Measurements from ENCODE around the gene AMN1.

The AMN1 gene

GRCh38 chr12:31650918-31651317 lies 77.9 kb downstream of the AMN1 start:
- TF ChIP-seq, protein P1, sequence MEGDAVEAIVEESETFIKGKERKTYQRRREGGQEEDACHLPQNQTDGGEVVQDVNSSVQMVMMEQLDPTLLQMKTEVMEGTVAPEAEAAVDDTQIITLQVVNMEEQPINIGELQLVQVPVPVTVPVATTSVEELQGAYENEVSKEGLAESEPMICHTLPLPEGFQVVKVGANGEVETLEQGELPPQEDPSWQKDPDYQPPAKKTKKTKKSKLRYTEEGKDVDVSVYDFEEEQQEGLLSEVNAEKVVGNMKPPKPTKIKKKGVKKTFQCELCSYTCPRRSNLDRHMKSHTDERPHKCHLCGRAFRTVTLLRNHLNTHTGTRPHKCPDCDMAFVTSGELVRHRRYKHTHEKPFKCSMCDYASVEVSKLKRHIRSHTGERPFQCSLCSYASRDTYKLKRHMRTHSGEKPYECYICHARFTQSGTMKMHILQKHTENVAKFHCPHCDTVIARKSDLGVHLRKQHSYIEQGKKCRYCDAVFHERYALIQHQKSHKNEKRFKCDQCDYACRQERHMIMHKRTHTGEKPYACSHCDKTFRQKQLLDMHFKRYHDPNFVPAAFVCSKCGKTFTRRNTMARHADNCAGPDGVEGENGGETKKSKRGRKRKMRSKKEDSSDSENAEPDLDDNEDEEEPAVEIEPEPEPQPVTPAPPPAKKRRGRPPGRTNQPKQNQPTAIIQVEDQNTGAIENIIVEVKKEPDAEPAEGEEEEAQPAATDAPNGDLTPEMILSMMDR (IDR thresholded peaks at IDR 0.05; ENCODE audit: extremely low read depth, missing control alignments) = no peak
- DNase-seq (ENCODE audit: low spot score) = no peak

DNA sequence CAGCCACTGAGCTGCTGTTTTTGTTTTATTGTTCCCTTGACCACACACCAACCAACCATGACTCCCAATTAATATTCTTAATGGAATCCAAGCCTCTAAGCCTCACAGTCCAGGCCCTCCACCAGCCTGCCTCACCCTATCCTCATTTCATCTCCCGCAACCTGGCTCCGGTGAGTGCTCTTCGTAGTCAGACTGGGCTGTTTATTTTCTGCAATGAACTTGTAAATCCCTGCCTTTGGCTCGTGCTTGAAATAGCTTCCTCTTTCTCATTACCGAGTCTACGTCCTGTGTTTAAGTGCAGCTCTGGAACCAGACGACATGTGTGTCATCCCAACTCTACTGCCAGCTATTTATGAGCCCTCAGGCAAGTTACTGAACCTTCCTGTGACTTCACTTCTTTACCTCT lies 81.7 kb downstream of the AMN1 start:
- TF ChIP-seq, protein P1 (IDR thresholded peaks at IDR 0.05; ENCODE audit: extremely low read depth, missing control alignments) = no peak
- DNase-seq (ENCODE audit: low spot score) = no peak

GRCh38 chr12:31645924-31646323 lies 82.9 kb downstream of the AMN1 start:
- TF ChIP-seq, protein P1 (IDR thresholded peaks at IDR 0.05; ENCODE audit: extremely low read depth, missing control alignments) = no peak
- no peak for DNase-seq (ENCODE audit: low spot score)

DNA sequence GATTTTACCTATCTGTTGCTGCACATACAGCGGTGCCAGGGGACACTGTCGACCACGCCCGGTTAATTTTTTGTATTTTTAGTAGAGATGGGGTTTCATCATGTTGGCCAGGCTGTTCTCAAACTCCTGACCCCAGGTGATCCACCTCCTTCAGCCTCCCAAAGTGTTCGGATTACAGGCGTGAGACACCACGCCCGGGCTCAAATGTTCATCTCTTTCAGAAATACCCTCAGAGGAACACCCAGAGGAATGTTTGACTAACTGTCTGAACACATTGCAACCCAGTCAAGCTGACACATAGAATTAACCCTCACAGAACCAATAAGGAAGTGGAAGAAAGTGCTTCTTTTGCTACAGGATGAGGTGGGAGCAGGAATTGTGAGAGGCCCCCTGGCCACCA lies 84.3 kb downstream of the AMN1 start:
- TF ChIP-seq, protein P1 (IDR thresholded peaks at IDR 0.05; ENCODE audit: extremely low read depth, missing control alignments) = no peak
- DNase-seq (ENCODE audit: low spot score) = no peak

DNA sequence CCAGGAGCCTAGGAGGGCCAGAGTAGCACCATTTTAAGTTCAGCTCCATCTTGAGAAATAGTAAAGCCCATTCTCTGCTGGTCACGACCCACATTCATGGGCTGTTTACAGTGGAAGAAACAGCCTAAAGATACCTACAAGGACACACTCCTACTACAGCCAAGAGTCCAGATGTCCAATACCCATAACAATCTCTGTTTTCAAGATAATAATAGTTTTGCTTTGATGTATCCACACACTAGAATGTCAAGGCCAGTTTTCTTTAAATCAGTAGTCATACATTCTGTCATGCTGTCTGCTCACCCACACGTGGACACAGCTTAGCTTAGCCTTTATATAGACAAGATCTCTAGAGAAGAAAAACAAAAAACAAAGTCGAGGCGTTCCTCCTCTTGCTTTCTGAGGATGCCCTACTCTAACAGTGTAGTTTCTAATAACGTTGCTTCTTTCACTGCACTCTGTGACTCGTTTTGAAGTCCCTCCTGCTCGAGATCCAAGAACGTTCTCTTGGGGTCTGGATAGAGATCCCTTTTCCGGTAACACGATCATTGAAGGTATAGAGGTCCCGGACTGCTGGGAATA lies 87.2 kb downstream of the AMN1 start:
- TF ChIP-seq, protein P1 (IDR thresholded peaks at IDR 0.05; ENCODE audit: extremely low read depth, missing control alignments) = no peak
- DNase-seq (ENCODE audit: low spot score) = no peak

DNA sequence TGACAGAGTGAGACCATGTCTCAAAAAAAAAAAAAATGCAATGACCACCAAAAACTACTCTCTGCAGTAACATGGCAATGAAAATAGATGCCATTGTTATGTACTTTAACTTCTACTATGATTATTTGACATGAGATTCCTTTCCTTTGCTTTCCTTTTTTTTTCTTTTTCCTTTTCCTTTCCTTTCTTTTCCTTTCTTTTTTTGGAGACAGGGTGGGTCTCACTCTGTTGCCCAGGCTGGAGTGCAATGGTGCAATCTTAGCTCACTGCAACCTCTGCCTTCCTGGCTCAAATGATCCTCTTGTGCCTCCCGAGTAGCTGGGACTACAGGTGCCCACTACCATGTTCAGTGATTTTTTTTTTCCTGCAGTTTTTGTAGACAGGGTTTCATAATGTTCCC lies 94.2 kb downstream of the AMN1 start:
- DNase-seq (ENCODE audit: low spot score) = no peak
- TF ChIP-seq, protein P1 (IDR thresholded peaks at IDR 0.05; ENCODE audit: extremely low read depth, missing control alignments) = no peak

- TF ChIP-seq, protein P1 (IDR thresholded peaks at IDR 0.05; ENCODE audit: extremely low read depth, missing control alignments) = no peak
- no peak for DNase-seq (ENCODE audit: low spot score)
Observed at GRCh38 chr12:31633464-31633863, 95.4 kb downstream of the AMN1 start.

Data from GM20000 (cell line).